Stimulated activated CD4-positive, alpha-beta T cell treated with anti-CD3 and anti-CD28 coated beads, Interleukin-15, amount 100 ng/mL, for 48 hours (primary cell): ENCODE results near the gene PLK5.

Experiments
- DNase-seq, 2 donors: peaks; one replicate each; pipeline ENCODE4 v3.0.0-alpha.2; 2020; ENCODE audit warnings: low read depth in 2 of 2

PLK5 gene

GRCh38 chr19:1577090-1577928 lies 53.4 kb downstream of the PLK5 start:
- DNase-seq: no peak

- no peak for DNase-seq
Observed at GRCh38 chr19:1577929-1578618, 54.2 kb downstream of the PLK5 start.

DNA sequence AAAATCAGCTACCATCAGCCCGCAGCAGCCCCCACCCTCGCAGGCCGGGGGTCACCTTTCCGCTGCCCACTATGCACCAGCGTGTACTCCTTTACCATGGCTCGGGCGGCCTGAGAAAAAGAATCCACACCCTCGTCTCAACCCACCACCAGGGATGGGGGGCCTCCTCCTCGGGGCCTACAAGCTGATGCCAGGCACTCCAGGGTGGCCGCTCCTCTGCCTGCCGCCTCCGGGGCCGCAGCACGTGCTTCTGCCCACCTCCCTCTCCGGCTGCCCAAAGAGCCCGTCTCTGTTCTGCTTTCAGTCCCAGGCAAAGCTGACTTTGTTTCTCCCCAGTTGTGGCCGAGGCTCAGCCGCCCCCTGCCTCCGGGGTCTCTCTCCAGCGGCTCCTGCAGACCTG lies 55.3 kb downstream of the PLK5 start:
- DNase-seq: no peak

DNA sequence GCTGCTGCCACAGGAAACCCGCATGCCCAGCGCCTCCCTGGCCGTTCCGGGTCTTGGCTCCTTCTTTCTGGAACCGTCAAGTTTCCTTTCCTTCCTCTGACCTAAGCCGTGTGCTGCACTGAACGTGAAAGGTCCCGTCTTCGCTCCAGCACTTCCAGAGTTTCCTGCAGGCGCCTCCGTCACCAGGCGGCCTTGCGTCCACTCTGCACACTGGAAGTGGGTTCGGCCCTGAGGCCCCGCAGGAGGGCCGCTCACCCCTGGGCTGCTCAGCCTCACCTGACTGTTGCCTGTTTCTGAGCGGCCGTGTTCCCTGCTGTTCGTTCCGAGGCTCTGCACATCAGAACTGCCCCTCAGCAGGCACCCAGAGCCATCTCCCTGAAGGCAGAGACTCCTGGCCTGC lies 56.5 kb downstream of the PLK5 start:
- DNase-seq: no peak

GRCh38 chr19:1580957-1581356 lies 57.1 kb downstream of the PLK5 start:
- DNase-seq: no peak

DNA sequence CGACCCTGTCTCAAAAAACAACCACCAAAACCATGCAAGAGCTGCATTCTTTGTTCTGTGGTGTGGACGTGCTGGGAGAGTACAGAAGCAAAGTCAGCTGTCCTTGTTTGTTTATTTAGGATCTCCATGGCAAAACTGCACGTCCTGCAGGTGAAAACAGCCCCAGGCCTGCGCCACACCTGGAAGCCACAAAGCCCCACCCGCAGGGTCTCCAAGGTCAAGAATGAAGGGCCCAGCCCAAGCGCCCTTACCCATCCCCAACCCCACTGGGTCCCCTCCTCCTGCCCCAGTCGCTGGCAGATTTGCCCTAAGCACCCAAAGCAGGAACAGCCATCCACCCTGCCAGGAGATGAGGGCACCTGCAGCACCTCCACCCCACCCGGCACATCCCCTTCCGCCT lies 58.3 kb downstream of the PLK5 start:
- DNase-seq: no peak

GRCh38 chr19:1584500-1585242 lies 60.8 kb downstream of the PLK5 start:
- no peak for DNase-seq

GRCh38 chr19:1585243-1585580 lies 61.3 kb downstream of the PLK5 start:
- DNase-seq: no peak
